GM13976 (cell line): Measurements from ENCODE around the gene DNAAF1.
A peak's percentile ranks its signal among the peaks of the same experiment; 100 is the strongest.
"Not testable (repeated sequence)": the region's sequence is repeated elsewhere in the genome, so short reads cannot be mapped to it uniquely, and the experiment has no call there.

ENCODE experiments used
- DNase-seq: peaks from one replicate; pipeline ENCODE4 v3.0.0; 2012; ENCODE audit warnings: low spot score
- CTCF ChIP-seq: IDR thresholded peaks from 2 replicates; pipeline ENCODE4 v1.5.1; 2012; ENCODE audit warnings: borderline replicate concordance, mild to moderate bottlenecking; ENCODE audit not compliant: insufficient read depth; ENCODE audit errors: extremely low read depth, missing control alignments, control extremely low read depth
- in situ Hi-C: fragments of 300-500 bp; cut with MboI; formaldehyde crosslinking; loops from one replicate; pipeline ENCODE4 v1.12.0; 2022; ENCODE audit warnings: low sequenced_read_pairs, mixed read lengths, inconsistent platforms; ENCODE audit not compliant: unreplicated experiment

The DNAAF1 gene

GRCh38 chr16:84115919-84116719 lies 29.0 kb upstream of the DNAAF1 start:
- in situ Hi-C loops, result no loop called here
- TF ChIP-seq CTCF, result peak; percentile 16
- no peak for DNase-seq

GRCh38 chr16:84116720-84117493 lies 28.2 kb upstream of the DNAAF1 start, which contains the start of gene MBTPS1:
MBTPS1 (minus strand) TSS chr16:84116942; CDS start chr16:84101783, 15,159 bp downstream.
- in situ Hi-C loops, result no loop called here
- TF ChIP-seq CTCF, result no peak
- peak; percentile 98 for DNase-seq

- DNase-seq, result peak; percentile 57
- TF ChIP-seq CTCF, result no peak
- in situ Hi-C loops, result no loop called here
These were observed 27.6 kb upstream of the DNAAF1 start for GRCh38 chr16:84117494-84117843.

GRCh38 chr16:84118315-84118714 lies 26.8 kb upstream of the DNAAF1 start:
- DNase-seq, in situ Hi-C loops: not testable (repeated sequence)

- no peak for TF ChIP-seq CTCF
- no peak for DNase-seq
- in situ Hi-C loops, result no loop called here
These were observed 25.7 kb upstream of the DNAAF1 start for GRCh38 chr16:84119368-84119767.

GRCh38 chr16:84120023-84120422 lies 25.1 kb upstream of the DNAAF1 start:
- in situ Hi-C loops, result no loop called here
- no peak for DNase-seq
- no peak for TF ChIP-seq CTCF

GRCh38 chr16:84121007-84121406 lies 24.1 kb upstream of the DNAAF1 start:
- in situ Hi-C loops, result no loop called here
- DNase-seq, result no peak
- no peak for TF ChIP-seq CTCF
